ENCODE data around the gene SART3.

DNA sequence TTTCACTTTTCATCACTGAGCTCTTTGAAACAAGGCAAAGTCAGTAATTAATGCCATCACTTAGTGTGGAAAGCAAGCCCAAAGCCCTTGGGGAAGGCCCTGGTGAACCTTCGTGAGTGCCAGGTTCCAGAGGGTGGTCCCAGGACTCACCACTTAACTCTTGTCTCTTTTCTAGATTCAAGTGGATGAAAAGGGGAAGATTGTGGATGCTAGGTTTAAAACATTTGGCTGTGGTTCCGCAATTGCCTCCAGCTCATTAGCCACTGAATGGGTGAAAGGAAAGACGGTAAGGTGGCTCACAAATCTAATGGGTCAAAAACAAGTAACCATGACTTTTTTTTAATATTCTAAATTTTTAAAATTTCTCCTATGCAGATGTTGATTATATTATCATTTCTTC lies 4.2 kb upstream of the SART3 start:
- no peak for TF ChIP-seq POLR2A (IDR thresholded peaks at IDR 0.05; ENCODE audit: low read length)
- no peak for TF ChIP-seq GATA1 (IDR thresholded peaks at IDR 0.05; ENCODE audit: low read depth, low read length)

Data from erythroblast (primary cell).